HG02571 (cell line): ENCODE data around the gene MRPL11.
A peak's percentile ranks its signal among the peaks of the same experiment; 100 is the strongest.
"Not testable (repeated sequence)": the region's sequence is repeated elsewhere in the genome, so short reads cannot be mapped to it uniquely, and the experiment has no call there.

ENCODE experiments used
- ATAC-seq: cut with Tn5 transposase; IDR thresholded peaks from one replicate; pipeline ENCODE4 v1.9.1; 2021; ENCODE audit warnings: mild to moderate bottlenecking, moderate library complexity; ENCODE audit not compliant: unreplicated experiment

The MRPL11 gene

GRCh38 chr11:66467034-66467659, 28.5 kb upstream of the MRPL11 start:
- ATAC-seq = peak; percentile 18

GRCh38 chr11:66466225-66467033, 27.8 kb upstream of the MRPL11 start, which contains the start of gene PELI3:
Gene PELI3, plus strand, starts transcription at chr11:66466905. Its CDS starts 1,224 bp downstream, at chr11:66468129.
- ATAC-seq = peak; percentile 80

DNA sequence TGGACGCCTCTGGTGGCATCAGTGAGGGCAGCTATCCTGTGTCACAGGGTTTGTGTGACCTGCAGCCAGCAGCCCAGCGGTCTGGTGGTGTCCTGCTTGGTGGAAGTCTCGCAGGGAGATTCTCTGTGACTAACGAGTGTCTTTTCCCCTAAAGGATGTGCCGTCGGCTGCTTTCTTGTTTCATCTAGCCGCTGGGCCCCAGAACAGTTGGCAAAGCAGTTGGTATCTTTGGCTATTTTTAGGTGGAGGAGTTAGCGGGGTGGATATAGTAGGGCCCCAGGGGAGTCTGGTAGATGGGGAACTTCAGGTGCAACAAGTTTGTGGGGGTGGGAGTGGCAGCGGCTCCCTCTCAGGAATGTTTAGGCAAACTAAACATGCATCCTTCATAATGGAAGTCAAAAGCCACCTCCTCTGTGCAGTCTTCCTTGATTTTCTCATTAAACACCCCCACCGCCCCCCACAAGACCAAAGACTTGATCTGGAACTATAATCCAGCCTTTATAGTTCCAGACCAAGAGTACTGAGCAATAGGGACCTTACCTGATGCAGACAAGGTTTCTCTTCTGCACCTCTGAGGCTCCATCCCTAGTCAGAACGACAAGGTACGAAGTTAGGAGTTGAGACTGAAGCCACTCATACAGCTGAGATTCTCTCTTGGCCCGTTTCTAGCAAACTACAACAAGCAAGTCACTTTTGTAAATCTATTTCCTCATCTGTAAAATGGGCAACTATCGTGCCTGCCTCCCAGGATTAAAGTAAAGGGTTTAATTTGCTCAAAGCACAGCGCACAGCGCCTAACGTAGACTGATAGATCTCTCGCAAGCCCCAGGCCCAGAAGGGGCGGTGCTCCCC, 27.0 kb upstream of the MRPL11 start:
- ATAC-seq = no peak

GRCh38 chr11:66464916-66465315, 26.3 kb upstream of the MRPL11 start:
- ATAC-seq = no peak

GRCh38 chr11:66464116-66464515, 25.5 kb upstream of the MRPL11 start:
- ATAC-seq = not testable (repeated sequence)

DNA sequence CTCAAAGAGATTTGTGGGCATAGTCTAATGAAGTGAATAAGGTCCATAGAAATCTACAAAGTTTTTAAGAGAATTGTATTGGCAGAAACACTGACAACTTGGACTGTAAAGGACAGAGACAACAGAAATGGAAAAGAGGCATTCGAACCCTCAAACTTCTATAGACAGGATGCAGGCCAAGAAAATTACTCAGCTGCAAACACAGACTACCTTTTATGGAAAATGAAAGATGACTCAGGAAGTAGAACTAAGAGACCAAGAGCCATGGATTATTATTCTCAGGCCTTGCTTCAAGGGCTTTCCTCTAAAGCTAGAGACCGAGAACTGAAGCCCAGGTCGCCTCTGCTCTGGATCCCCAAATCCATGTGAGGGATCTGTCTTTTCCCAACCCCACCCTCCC, 24.3 kb upstream of the MRPL11 start:
- ATAC-seq = no peak

DNA sequence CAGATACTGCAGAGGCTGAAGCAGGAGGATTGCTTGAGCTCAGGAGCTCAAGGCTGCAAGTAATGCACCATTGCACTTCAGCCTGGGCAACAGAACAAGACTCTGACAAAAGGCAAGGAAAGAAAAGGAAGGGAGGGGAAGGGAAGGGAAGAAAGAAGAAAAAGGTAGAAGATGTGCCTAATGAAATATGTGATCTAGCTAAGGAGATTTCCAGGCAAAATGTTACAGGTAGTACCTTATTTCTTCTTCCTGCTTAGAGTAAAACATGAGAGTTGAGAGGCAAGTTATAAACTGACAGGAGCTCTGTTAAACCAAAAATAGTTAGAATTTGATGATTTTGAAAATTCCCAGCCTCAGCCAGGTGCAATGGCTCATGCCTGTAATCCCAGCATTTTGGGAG, 23.4 kb upstream of the MRPL11 start:
- ATAC-seq = no peak

- no peak for ATAC-seq
Measured at GRCh38 chr11:66459138-66459778, 20.6 kb upstream of the MRPL11 start.

DNA sequence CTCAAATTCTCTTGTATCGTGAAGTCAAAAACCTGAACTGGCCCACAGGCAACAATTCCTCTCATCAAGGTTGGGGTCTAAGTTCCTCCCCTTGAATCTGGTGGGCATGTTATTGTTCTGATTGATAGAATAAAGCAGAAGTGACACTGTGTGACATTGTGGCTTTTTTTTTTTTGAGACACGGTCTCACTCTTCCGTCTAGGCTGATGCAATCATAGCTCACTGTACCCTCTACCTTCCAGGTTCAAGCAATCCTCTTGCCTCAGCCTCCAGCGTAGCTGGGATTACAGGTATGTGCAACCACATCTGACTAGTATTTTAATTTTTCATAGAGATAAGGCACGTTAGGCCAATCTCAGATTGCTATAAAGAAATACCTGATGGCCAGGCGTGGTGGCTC, 19.2 kb upstream of the MRPL11 start:
- no peak for ATAC-seq

DNA sequence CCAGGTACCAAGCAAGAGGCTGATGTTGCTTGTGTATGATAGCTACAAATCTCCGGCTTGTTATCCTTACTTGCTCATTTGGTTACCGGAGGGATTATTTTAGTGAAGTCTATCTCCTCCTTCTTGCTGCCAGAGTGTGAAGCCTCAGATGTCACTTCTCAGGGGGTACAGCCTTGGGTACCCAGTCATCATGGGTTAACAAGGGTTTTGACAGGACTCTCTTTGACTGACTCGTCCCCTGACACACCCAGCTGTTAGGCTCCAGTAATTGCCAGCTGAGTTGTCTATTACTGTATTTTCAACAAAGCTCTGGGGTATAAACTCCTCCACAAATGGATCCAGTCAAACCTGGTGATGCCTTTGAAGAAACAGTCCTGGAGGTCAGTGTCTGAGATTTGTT, 16.2 kb upstream of the MRPL11 start:
- ATAC-seq = no peak

- ATAC-seq = no peak
Measured at GRCh38 chr11:66454247-66454646, 15.6 kb upstream of the MRPL11 start.

DNA sequence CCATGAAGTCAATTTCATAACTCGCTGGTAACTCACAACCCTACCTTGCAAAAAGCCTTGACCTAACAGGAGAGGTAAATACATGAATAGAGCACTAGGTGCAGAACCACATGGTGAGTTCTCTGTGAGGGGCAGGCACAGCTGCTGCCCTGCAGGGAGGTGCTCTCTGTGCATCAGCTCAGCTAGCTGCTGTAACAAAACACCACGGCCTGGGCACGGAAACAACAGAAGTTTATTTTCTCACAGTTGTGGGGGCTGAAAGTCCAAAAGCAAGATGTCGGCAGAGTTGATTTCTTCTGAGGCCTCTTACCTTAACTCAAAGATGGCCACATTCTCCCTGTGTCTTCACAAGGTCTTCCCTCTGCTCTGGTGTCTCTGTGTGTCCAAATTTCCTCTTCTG, 13.0 kb upstream of the MRPL11 start:
- no peak for ATAC-seq

DNA sequence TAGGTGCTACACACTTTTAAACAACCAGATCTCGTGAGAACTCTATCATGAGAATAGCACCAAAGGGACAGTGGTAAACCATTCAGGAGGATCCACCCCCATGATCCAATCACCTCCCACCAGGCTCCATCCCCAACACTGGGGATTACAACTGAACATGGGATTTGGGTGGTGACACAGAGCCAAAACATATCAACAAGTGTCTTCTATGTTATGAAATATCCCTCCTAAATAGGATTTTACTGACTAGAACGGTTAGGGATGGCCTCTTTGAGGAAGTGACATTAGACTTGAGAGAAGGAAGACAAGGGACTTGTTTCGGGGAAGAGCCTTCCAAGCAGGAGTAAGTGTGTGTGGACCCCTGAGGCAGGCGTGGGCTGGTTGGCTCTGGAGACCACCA, 11.9 kb upstream of the MRPL11 start:
- ATAC-seq = no peak

GRCh38 chr11:66448523-66448922, 9.9 kb upstream of the MRPL11 start:
- ATAC-seq = no peak

DNA sequence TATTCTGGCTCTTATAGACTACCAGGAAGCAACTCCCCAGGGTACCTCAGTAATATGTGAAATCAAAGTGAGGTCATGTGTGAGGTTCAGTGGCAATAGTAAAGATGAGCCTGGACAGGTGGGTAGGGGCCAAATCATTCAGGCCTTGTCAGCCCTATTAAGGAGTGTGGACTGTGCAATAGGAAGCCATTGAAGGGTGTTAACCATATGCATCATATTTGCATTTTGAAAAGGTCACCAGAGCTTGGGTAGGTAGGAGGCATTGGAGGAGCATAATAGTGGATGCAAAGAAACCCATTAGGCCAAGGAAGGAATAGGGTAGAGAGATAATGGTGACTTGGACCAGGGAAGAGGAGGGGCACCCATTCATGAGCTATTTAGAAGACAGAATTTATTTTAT, 8.4 kb upstream of the MRPL11 start:
- ATAC-seq = no peak

DNA sequence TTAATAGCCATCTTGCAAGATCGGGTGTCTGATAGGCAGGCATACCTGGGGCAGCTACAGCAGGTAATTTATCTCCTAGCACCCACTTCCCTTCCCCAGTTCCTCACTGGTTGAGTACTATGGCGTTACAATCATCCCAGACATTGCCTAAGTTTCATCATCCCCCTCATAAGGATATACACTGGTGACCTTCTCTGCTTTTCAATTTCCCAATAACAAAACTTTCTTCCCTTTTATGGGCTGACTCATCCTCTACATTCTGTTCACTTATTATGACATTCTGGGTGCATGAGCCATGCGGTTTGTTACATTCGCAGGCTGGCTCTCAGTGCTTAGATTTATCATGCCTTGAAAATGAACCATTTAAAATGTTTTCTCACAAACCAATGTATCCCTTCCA, 5.0 kb upstream of the MRPL11 start:
- no peak for ATAC-seq

DNA sequence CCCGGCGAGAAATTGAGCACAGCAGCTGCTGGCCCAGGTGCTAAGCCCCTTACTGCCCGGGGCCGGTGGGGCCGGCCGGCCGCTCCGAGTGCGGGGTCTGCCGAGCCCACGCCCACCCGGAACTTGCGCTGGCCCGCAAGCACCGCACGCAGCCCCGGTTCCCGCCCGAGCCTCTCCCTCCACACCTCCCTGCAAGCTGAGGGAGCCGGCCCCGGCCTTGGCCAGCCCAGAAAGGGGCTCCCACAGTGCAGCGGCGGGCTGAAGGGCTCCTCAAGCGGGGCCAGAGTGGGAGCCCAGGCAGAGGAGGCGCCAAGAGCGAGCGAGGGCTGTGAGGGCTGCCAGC, 2.3 kb upstream of the MRPL11 start:
- ATAC-seq = not testable (repeated sequence)

- ATAC-seq = not testable (repeated sequence)
Measured at GRCh38 chr11:66440101-66440939, 1.7 kb upstream of the MRPL11 start.

DNA sequence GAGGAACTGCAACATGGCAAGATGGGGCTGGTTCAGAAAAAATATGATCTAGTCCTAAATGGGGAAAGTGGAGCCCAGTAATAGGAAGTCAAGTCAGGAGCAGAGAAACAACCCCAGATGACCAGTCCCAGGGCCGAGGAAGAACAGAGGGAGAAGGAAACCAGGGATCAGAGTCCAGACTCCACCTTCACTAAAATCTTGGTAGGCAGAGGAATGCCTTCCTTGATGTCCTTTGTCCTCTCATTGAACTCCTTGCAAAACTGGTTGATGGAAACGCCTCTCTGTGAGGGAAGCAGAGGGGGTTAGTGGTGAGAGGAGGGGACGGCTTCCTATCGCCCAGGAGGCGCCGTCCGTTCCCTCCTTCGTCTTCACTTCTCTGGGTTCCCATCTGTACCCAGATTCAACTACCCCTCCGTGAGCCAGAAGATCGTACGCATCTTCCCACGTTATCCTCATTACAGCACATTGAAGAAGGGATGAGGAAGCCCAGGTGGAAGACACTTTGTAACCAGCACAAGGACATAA, 607 bp downstream of the MRPL11 start:
- no peak for ATAC-seq

DNA sequence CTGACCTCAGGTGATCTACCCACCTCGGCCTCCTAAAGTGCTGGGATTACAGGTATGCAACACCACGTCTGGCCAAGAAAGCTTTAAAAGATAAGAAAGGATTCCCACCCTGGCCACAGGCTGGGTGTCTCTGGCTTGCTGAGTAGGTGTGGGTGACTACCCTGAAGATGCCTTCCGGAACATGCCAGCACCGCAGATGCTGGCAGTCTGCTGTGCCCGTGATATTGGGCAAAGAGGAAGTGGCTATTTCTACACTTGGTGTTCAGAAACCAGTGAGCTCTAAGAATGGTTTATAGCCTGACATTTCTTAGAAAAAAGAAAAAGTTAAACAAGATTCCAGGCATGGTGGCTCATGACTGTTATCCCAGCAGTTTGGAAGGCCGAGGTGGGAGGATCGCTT, 6.1 kb downstream of the MRPL11 start:
- no peak for ATAC-seq
